ENCODE measurements around the gene LRP1B.

GRCh38 chr2:140246058-140246457 is 1884.8 kb downstream of the LRP1B start:
- TF ChIP-seq EZH2 (IDR thresholded peaks at IDR 0.05; ENCODE audit: borderline replicate concordance, low read length) (no peak), CTCF (conservative IDR thresholded peaks at IDR 0.05 in 1 of 2, IDR thresholded peaks at IDR 0.05 in 1 of 2; ENCODE audit: extremely low read depth in 1 of 2, insufficient read depth in 1 of 2, low read depth in 1 of 2, low read length in 2 of 2) (no peak)
